Right lobe of liver (tissue), 4 donors: ENCODE results near the gene ARHGAP21.
"Not testable (repeated sequence)": the region's sequence is repeated elsewhere in the genome, so short reads cannot be mapped to it uniquely, and the experiment has no call there.

Experiments used
- POLR2A ChIP-seq: fragments of 450-650 bp; IDR thresholded peaks from one replicate; pipeline ENCODE4 v1.6.1; 2017; ENCODE audit warnings: antibody characterized with exemption, mild to moderate bottlenecking
- TF ChIP-seq, protein P1 (sequence below), 4 donors: fragments of 200-600 bp in 3 of 4; fragments of 450-650 bp in 1 of 4; IDR thresholded peaks; one replicate each; pipeline versions ENCODE4 v1.5.1 to v1.8.0; 2016 to 2022; ENCODE audit warnings: antibody characterized with exemption in 4 of 4, mild to moderate bottlenecking in 2 of 4
- donor health status: DM: no; HTN: no; CAD: no.
- donor health status: DM: no; HTN: no; CAD: no.
- donor health status: DM: no; HTN: yes; CAD: no.

- TF ChIP-seq, protein P1, sequence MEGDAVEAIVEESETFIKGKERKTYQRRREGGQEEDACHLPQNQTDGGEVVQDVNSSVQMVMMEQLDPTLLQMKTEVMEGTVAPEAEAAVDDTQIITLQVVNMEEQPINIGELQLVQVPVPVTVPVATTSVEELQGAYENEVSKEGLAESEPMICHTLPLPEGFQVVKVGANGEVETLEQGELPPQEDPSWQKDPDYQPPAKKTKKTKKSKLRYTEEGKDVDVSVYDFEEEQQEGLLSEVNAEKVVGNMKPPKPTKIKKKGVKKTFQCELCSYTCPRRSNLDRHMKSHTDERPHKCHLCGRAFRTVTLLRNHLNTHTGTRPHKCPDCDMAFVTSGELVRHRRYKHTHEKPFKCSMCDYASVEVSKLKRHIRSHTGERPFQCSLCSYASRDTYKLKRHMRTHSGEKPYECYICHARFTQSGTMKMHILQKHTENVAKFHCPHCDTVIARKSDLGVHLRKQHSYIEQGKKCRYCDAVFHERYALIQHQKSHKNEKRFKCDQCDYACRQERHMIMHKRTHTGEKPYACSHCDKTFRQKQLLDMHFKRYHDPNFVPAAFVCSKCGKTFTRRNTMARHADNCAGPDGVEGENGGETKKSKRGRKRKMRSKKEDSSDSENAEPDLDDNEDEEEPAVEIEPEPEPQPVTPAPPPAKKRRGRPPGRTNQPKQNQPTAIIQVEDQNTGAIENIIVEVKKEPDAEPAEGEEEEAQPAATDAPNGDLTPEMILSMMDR (IDR thresholded peaks at IDR 0.05): not testable (repeated sequence)
- not testable (repeated sequence) for TF ChIP-seq POLR2A
Observed at GRCh38 chr10:24619291-24619993, 104.2 kb downstream of the ARHGAP21 start.
